NCI-H1105 treated with DMSO at 0.1 percent for 48 hours (cell line): Measurements from ENCODE around the gene NFX1.

ENCODE experiments used
- DNase-seq: peaks from one replicate; lab custom pipeline; 2025; lab: John Stamatoyannopoulos, UW

NFX1 gene

GRCh38 chr9:33290247-33291030 lies at the start of gene NFX1:
NFX1 (plus strand) TSS chr9:33290516; CDS start chr9:33290573, 57 bp downstream.
- DNase-seq, result peak; percentile 95

- DNase-seq, result no peak
Observed at GRCh38 chr9:33241298-33241697, 49.0 kb upstream of the NFX1 start.

- DNase-seq, result no peak
Observed at GRCh38 chr9:33242609-33243134, 47.6 kb upstream of the NFX1 start.

GRCh38 chr9:33244137-33244784 lies 46.1 kb upstream of the NFX1 start:
- no peak for DNase-seq

- DNase-seq, result no peak
Observed at GRCh38 chr9:33245341-33245740, 45.0 kb upstream of the NFX1 start.

- DNase-seq, result no peak
Observed at GRCh38 chr9:33246269-33246860, 44.0 kb upstream of the NFX1 start.

GRCh38 chr9:33248606-33249005 lies 41.7 kb upstream of the NFX1 start:
- no peak for DNase-seq

GRCh38 chr9:33249087-33249658 lies 41.1 kb upstream of the NFX1 start:
- no peak for DNase-seq

- DNase-seq, result no peak
Observed at GRCh38 chr9:33249983-33250382, 40.3 kb upstream of the NFX1 start.

- no peak for DNase-seq
Observed at GRCh38 chr9:33250458-33250995, 39.8 kb upstream of the NFX1 start.

- no peak for DNase-seq
Observed at GRCh38 chr9:33254211-33254610, 36.1 kb upstream of the NFX1 start.

GRCh38 chr9:33255014-33255413 lies 35.3 kb upstream of the NFX1 start:
- no peak for DNase-seq

GRCh38 chr9:33255471-33255870 lies 34.8 kb upstream of the NFX1 start:
- no peak for DNase-seq

- no peak for DNase-seq
Observed at GRCh38 chr9:33256236-33256635, 34.1 kb upstream of the NFX1 start.

- no peak for DNase-seq
Observed at GRCh38 chr9:33257276-33257675, 33.0 kb upstream of the NFX1 start.

GRCh38 chr9:33260372-33260771 lies 29.9 kb upstream of the NFX1 start:
- no peak for DNase-seq

- peak; percentile 16 for DNase-seq
Observed at GRCh38 chr9:33263131-33264002, 26.9 kb upstream of the NFX1 start.

GRCh38 chr9:33264003-33264472 lies 26.3 kb upstream of the NFX1 start:
- DNase-seq, result peak; percentile 29

- DNase-seq, result peak; percentile 99
Observed at GRCh38 chr9:33264473-33265177, 25.7 kb upstream of the NFX1 start, which contains the start of the genes BAG1 and CHMP5. BAG1 (minus strand) TSS chr9:33264708. CHMP5 (plus strand) TSS chr9:33265049; CDS start chr9:33265079, 30 bp downstream.

GRCh38 chr9:33265211-33265865 lies 25.0 kb upstream of the NFX1 start:
- DNase-seq, result no peak
